AG09319 (cell line): ENCODE measurements around the gene BLCAP.

Source experiments
- DNase-seq: peaks from one replicate; pipeline ENCODE4 v3.0.0-alpha.2; 2010; ENCODE audit warnings: low read depth; ENCODE audit errors: extremely low read depth
- TF ChIP-seq, protein P1 (sequence below): IDR thresholded peaks from 2 replicates; pipeline ENCODE4 v1.5.1; 2011; ENCODE audit warnings: low read depth, mild to moderate bottlenecking, inconsistent platforms, low read length, moderate library complexity

BLCAP gene

DNA sequence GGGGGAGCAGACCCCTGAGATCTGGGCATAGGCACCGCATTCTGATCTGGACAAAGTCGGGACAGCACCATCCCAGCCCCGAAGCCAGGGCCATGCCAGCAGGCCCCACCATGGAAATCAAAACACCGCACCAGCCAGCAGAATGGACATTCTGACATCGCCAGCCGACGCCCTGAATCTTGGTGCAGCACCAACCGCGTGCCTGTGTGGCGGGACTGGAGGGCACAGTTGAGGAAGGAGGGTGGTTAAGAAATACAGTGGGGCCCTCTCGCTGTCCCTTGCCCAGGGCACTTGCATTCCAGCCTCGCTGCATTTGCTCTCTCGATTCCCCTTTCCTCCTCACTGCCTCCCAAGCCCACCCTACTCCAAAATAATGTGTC lies 4.7 kb downstream of the BLCAP start:
- TF ChIP-seq, protein P1, sequence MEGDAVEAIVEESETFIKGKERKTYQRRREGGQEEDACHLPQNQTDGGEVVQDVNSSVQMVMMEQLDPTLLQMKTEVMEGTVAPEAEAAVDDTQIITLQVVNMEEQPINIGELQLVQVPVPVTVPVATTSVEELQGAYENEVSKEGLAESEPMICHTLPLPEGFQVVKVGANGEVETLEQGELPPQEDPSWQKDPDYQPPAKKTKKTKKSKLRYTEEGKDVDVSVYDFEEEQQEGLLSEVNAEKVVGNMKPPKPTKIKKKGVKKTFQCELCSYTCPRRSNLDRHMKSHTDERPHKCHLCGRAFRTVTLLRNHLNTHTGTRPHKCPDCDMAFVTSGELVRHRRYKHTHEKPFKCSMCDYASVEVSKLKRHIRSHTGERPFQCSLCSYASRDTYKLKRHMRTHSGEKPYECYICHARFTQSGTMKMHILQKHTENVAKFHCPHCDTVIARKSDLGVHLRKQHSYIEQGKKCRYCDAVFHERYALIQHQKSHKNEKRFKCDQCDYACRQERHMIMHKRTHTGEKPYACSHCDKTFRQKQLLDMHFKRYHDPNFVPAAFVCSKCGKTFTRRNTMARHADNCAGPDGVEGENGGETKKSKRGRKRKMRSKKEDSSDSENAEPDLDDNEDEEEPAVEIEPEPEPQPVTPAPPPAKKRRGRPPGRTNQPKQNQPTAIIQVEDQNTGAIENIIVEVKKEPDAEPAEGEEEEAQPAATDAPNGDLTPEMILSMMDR, result no peak
- no peak for DNase-seq

DNA sequence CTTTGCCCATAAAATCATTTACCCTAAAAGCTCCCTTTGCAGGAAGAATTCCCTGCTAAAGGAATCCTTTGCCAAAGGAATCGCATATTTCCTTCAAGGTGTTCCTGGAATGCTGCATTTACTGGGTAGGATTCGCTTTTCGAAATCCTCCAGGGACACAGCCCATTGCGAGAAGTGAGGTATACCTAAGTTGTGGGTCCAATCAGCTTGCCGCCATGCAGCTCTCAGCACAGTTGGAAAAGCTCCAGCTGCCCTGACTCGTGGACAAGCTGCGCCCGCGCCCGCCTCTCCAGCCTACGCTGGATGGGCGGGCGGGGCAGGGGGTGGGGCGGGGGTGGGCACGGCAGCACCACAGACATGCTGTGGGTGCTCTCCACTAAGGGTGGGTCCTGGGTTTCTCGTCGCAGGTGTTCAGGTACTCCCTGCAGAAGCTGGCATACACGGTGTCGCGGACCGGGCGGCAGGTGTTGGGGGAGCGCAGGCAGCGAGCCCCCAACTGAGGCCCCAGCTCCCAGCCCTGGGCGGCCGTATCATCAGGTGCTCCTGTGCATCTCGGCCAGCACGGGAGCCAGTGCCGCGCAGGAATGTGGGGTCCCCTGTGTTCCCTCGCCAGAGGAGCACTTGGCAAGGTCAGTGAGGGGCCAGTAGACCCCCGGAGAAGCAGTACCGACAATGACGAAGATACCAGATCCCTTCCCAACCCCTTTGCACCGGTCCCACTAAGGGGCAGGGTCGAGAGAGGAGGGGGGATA lies 5.2 kb downstream of the BLCAP start:
- no peak for DNase-seq
- TF ChIP-seq, protein P1, result no peak

DNA sequence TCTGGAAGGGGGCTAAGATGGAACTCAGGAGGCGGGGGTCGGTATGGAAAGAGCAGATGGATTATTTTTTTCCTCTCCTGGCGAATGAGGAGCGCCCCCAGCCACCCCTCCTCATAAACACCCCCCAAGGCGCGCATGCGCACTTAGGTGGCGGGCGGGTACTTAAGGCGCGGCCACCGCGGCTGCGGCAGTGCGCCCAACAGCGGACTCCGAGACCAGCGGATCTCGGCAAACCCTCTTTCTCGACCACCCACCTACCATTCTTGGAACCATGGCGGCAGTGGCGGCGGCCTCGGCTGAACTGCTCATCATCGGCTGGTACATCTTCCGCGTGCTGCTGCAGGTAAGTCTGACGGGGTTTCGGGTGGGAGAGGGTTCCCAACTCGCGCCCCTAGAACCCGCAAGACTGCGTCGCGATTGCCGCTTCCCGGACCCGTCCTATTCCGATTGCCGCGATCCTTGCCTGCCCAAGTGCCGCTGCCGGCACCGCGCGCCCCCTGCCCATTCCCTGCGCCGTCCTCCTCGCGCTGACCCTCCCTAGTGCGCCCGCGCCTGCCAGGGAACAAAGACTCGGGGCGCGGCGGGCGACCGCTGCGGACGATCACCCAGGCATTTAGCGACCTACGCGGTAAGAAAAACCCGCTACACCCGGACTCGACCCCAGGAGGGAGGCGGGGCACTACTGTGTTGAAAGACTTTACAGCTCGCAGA lies 6.5 kb downstream of the BLCAP start, which contains the start of gene NNAT:
Gene NNAT, plus strand, starts transcription at position 190 of the 711 bp plus-strand sequence. Its CDS starts 82 bp downstream, at position 272.
- DNase-seq, result no peak
- TF ChIP-seq, protein P1, result no peak

DNA sequence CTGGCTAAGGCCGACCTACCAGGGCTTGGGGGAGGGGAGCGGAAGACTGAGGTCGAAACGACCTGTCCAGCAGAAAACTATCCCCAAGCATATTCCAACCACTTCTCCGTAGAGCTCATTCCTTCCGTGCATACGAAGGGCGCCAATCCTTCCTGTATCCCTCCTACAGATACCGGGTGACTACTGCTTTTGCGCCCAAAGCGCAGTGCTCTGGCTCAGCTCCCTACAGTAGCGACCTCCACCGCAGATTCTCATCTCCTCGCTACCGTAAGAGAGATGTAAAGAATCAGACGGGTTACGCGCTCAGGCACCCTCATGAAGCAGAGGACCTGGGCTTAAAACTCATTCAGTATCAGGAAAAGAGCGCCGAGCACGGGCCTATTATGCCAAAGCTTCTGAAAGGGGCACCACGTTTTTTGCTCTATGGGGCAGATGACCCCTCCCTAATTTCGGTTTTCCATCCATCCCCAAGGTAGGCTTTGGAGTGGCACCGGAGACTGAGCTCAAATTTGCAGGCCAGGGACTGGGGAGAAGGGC lies 7.2 kb downstream of the BLCAP start:
- DNase-seq, result no peak
- TF ChIP-seq, protein P1, result no peak

DNA sequence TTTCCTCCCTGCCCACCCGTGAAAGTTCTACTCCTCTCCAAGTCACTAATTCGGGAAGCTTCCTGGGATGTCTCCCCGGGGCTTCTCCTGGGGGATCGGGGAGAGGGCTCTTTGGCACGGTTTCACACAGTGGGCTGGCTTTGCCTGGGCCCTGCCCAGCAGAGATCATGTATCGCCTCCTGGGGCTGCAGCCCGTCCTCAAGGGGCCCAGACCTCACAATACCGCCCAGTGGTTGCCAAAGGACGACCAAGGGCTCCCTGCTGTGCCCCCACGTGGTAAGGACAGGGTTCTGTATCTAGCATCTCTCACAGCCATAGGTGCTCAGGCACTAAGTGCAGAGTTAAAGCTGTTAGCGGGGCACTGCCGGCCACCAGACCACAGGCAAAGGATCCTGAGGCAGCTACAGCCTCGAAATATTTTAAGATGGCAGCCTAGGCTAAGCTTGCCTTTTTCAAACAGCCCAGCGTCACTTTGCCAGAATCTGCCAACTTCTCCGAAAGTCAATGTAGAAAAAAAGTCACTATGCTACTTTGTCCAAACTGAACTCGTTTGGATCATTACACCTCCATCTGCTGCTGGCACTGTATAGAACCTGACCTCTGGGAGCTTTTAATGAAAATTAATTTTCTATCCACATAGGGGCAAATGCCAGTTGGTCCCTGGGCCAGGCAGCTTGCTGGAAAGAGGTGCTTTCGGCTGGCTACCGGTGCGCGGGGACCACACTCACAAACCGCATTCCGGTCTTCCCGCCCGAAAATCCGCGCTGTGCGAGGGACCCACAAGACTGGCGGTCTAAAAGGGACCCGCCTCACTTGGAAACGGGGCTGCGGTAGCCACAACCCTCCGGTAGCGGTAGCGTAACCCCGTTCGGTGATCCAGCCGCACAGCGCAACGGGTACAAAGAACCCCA lies 7.9 kb downstream of the BLCAP start:
- TF ChIP-seq, protein P1, result no peak
- no peak for DNase-seq

DNA sequence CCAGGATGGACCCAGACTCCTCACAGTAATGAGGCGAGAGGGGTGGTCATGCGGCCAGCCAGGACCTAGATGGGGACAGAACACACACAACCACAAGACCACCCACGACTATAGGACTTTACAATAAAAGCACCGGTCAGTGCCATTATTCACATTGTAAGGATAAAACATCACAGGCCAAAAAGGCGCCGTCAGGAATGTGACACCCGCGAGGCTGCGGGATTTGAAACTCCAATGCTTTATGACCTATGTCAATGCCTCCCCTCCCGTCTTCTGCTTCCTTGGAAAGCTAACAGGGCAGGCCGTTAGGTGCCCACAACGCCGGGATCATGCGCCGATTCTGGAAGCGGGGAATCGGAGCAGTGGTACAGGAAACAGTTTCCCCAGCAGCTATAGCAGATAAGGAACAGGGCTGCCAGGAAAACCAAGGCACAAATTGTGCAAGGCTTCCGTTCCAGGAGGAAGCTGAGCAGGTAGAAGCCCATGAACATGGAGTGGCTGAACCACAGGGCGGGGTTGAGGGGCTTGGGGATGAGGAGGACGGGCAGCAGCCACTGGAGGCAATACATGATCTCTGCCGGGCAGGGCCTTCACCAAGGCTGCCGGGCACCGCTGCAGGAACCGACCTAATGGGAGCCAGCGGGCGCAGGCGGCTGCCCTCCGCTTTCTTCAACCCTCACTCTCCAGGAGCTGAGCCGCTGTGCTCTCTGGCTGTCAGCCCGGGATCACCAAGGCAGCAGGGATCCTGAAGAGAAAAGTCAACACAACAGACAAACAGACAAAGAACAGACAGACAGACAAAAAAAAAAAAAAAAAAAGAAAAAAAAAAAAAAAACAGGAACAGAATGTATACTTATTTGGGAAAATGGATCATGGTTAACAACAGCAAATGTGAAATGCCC lies 8.8 kb downstream of the BLCAP start:
- TF ChIP-seq, protein P1, result no peak
- no peak for DNase-seq
